IMR-90 (cell line): Measurements from ENCODE around the gene PIK3C2A.

Experiments
- CEBPB ChIP-seq: IDR thresholded peaks from 2 replicates; pipeline ENCODE4 v1.6.1; 2012; ENCODE audit warnings: low read depth, low read length, improper control_type of control experiment
- CHD1 ChIP-seq: IDR thresholded peaks from 2 replicates; pipeline ENCODE4 v1.6.1; 2012; ENCODE audit warnings: low read depth, low read length, improper control_type of control experiment
- FOS ChIP-seq: fragments of 150-350 bp; IDR thresholded peaks from 2 replicates; pipeline ENCODE4 v1.6.1; 2016; ENCODE audit warnings: low read depth, low read length
- MAFK ChIP-seq: IDR thresholded peaks from 2 replicates; pipeline ENCODE4 v1.6.1; 2012; ENCODE audit warnings: low read depth, low read length, improper control_type of control experiment
- MAZ ChIP-seq: IDR thresholded peaks from 2 replicates; pipeline ENCODE4 v1.6.1; 2012; ENCODE audit warnings: low read depth, mild to moderate bottlenecking, low read length, improper control_type of control experiment, moderate library complexity, borderline replicate concordance
- NFE2L2 ChIP-seq: fragments of 150-350 bp; IDR thresholded peaks from 2 replicates; pipeline ENCODE4 v1.6.1; 2016; ENCODE audit warnings: low read depth, mild to moderate bottlenecking, low read length
- POLR2A ChIP-seq: IDR thresholded peaks from 2 replicates; pipeline ENCODE4 v1.6.1; 2012; ENCODE audit warnings: mild to moderate bottlenecking, low read depth, low read length
- RAD21 ChIP-seq: IDR thresholded peaks from 2 replicates; pipeline ENCODE4 v1.6.1; 2012; ENCODE audit warnings: low read length, improper control_type of control experiment
- RCOR1 ChIP-seq: IDR thresholded peaks from 2 replicates; pipeline ENCODE4 v1.6.1; 2012; ENCODE audit warnings: mild to moderate bottlenecking, low read length, improper control_type of control experiment; ENCODE audit not compliant: insufficient replicate concordance
- RFX5 ChIP-seq: IDR thresholded peaks from 2 replicates; pipeline ENCODE4 v1.8.0; 2012; ENCODE audit warnings: low read depth, mild to moderate bottlenecking, low read length, moderate library complexity
- TF ChIP-seq, protein P1 (sequence below): conservative IDR thresholded peaks from 2 replicates; pipeline ENCODE4 v1.5.1; 2012; ENCODE audit warnings: mild to moderate bottlenecking, low read depth, low read length, improper control_type of control experiment
- TF ChIP-seq, protein P2 (sequence below): fragments of 150-350 bp; IDR thresholded peaks from 2 replicates; pipeline ENCODE4 v1.6.1; 2017; ENCODE audit warnings: mild to moderate bottlenecking, antibody characterized with exemption, low read length, low read depth
- TF ChIP-seq, protein P3 (sequence below): fragments of 150-350 bp; IDR thresholded peaks from 2 replicates; pipeline ENCODE4 v1.6.1; 2016; ENCODE audit warnings: low read depth, mild to moderate bottlenecking, low read length, moderate library complexity, borderline replicate concordance

- TF ChIP-seq, protein P1, sequence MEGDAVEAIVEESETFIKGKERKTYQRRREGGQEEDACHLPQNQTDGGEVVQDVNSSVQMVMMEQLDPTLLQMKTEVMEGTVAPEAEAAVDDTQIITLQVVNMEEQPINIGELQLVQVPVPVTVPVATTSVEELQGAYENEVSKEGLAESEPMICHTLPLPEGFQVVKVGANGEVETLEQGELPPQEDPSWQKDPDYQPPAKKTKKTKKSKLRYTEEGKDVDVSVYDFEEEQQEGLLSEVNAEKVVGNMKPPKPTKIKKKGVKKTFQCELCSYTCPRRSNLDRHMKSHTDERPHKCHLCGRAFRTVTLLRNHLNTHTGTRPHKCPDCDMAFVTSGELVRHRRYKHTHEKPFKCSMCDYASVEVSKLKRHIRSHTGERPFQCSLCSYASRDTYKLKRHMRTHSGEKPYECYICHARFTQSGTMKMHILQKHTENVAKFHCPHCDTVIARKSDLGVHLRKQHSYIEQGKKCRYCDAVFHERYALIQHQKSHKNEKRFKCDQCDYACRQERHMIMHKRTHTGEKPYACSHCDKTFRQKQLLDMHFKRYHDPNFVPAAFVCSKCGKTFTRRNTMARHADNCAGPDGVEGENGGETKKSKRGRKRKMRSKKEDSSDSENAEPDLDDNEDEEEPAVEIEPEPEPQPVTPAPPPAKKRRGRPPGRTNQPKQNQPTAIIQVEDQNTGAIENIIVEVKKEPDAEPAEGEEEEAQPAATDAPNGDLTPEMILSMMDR, result no peak
- no peak for TF ChIP-seq MAZ
- no peak for TF ChIP-seq RFX5
- TF ChIP-seq RCOR1, result no peak
- no peak for TF ChIP-seq CEBPB
- no peak for TF ChIP-seq POLR2A
- TF ChIP-seq RAD21, result no peak
- no peak for TF ChIP-seq NFE2L2
- TF ChIP-seq, protein P2, sequence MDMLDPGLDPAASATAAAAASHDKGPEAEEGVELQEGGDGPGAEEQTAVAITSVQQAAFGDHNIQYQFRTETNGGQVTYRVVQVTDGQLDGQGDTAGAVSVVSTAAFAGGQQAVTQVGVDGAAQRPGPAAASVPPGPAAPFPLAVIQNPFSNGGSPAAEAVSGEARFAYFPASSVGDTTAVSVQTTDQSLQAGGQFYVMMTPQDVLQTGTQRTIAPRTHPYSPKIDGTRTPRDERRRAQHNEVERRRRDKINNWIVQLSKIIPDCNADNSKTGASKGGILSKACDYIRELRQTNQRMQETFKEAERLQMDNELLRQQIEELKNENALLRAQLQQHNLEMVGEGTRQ, result no peak
- TF ChIP-seq, protein P3, sequence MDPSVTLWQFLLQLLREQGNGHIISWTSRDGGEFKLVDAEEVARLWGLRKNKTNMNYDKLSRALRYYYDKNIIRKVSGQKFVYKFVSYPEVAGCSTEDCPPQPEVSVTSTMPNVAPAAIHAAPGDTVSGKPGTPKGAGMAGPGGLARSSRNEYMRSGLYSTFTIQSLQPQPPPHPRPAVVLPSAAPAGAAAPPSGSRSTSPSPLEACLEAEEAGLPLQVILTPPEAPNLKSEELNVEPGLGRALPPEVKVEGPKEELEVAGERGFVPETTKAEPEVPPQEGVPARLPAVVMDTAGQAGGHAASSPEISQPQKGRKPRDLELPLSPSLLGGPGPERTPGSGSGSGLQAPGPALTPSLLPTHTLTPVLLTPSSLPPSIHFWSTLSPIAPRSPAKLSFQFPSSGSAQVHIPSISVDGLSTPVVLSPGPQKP, result no peak
- no peak for TF ChIP-seq MAFK
- TF ChIP-seq FOS, result no peak
- no peak for TF ChIP-seq CHD1
Observed at GRCh38 chr11:17209939-17210245, 2.1 kb upstream of the PIK3C2A start.
